ENCODE data around the gene SMAD2. TPM values are rescaled to one million over a fixed set of nuclear protein-coding genes. Genes with fewer than 3 reads are reported as not detected.

SMAD2 gene
- total and polyA plus RNA-seq, 2 of the 8 experiments (the other 6 are each of a cell fraction or from before 2014, with no cell fraction given): 28.4 to 124 TPM

- 11% methylated on average over 5 of the region's 5 CpGs; no CpG with 5 or more reads in 1 of the 2 experiments for WGBS, 2 experiments (ENCODE audit: extremely low coverage in 1 of 2, insufficient coverage in 1 of 2, insufficient read length in 1 of 2, insufficient replicate concordance in 2 of 2, low coverage in 1 of 2, low lambda C conversion rate in 2 of 2, missing lambda C conversion rate in 1 of 2)
- POLR2A ChIA-PET (ENCODE audit: partially characterized antibody): interaction anchor here (0.8 to 2.0 kb wide), 6 partner anchors 11 to 31 kb away, joined by 3 to 10 read pairs (median 5); partner anchors contain the start of gene SMAD2
- H3K4me1 ChIP-seq (replicated peaks in 1 of 4; ENCODE audit: control insufficient read depth in 3 of 4, insufficient read depth in 4 of 4, low read length in 3 of 4): peaks cover 3 to 27% (median 13%) of the 10 kb centered on the region in 4 experiments; a peak in 5 of 7 replicates
- TF ChIP-seq EGR1 (IDR thresholded peaks at IDR 0.05; ENCODE audit: borderline replicate concordance, low read depth, low read length) (no peak), RXRA (IDR thresholded peaks at IDR 0.05; ENCODE audit: insufficient read depth, low read depth, low read length) (no peak), NANOG (IDR thresholded peaks at IDR 0.05; ENCODE audit: insufficient read depth, low read depth, low read length, poor library complexity, severe bottlenecking) (no peak), HDAC2 (IDR thresholded peaks at IDR 0.05; ENCODE audit: borderline replicate concordance in 1 of 2, low read depth in 2 of 2, low read length in 2 of 2) (no peak), KDM1A (IDR thresholded peaks at IDR 0.05; ENCODE audit: borderline replicate concordance, low read length) (no peak), PHF8 (conservative IDR thresholded peaks at IDR 0.05; ENCODE audit: low read depth, low read length) (no peak), BACH1 (IDR thresholded peaks at IDR 0.05; ENCODE audit: low read length) (no peak), KDM4A (IDR thresholded peaks at IDR 0.05; ENCODE audit: low read depth, low read length, severe bottlenecking) (no peak), RAD21 (IDR thresholded peaks at IDR 0.05 in 1 of 2, conservative IDR thresholded peaks at IDR 0.05 in 1 of 2; ENCODE audit: low read depth in 2 of 2, low read length in 2 of 2) (peak; percentile 47 to 64), MAFK (IDR thresholded peaks at IDR 0.05; ENCODE audit: low read depth, low read length) (no peak), CHD1 (IDR thresholded peaks at IDR 0.05; ENCODE audit: low read depth, low read length) (no peak)
Observed at GRCh38 chr18:47899107-47899840, 31.2 kb downstream of the SMAD2 start.

More at GRCh38 chr18:47899107-47899840, 31.2 kb downstream of the SMAD2 start:
- H2AK5ac ChIP-seq (ENCODE audit: low read depth, low read length): no peak overlapping the region
- no peak overlapping the region for H2BK20ac ChIP-seq (ENCODE audit: low read length)
- no peak overlapping the region for H4K8ac ChIP-seq (ENCODE audit: extremely low read depth, insufficient read depth, low read length)
- no peak overlapping the region for H4K5ac ChIP-seq (ENCODE audit: insufficient read length, low read depth, low read length)
- H3K4ac ChIP-seq (replicated peaks; ENCODE audit: insufficient read length, low read depth, low read length): no peak overlapping the region
- H3K9me3 ChIP-seq (ENCODE audit: insufficient read depth in 2 of 2, low read depth in 1 of 2, low read length in 1 of 2): no peaks in the 10 kb centered on the region
- H4K91ac ChIP-seq (replicated peaks; ENCODE audit: insufficient read length, low read length): no peak overlapping the region
- no peak overlapping the region for H3K56ac ChIP-seq (replicated peaks; ENCODE audit: insufficient read length, low read depth, low read length)
- peaks cover 7% of the 10 kb centered on the region for H3K79me1 ChIP-seq (ENCODE audit: low read depth, low read length)
- no peaks in the 10 kb centered on the region for H3K23me2 ChIP-seq (ENCODE audit: low read depth, low read length)
- H2BK12ac ChIP-seq (ENCODE audit: low read depth, low read length): no peak overlapping the region
- no peak overlapping the region; the same call in 1 of the 2 replicates for H3K27ac ChIP-seq (ENCODE audit: low read depth, low read length)
- H3K14ac ChIP-seq (ENCODE audit: insufficient read length): no peak overlapping the region
- no peak overlapping the region for H2BK15ac ChIP-seq (ENCODE audit: low read length)
- peak; percentile 81 for FAIRE-seq
- H3K4me2 ChIP-seq (ENCODE audit: insufficient read depth in 1 of 2, low read depth in 2 of 2, low read length in 2 of 2): peak overlapping the region; percentile 25 to 52
- peaks cover 15 to 100% of the 10 kb centered on the region in 2 experiments for H3K79me2 ChIP-seq (ENCODE audit: control insufficient read depth in 1 of 2, insufficient read depth in 2 of 2, low read length in 2 of 2)
- H3K27me3 ChIP-seq (replicated peaks in 1 of 4; ENCODE audit: control insufficient read depth in 3 of 4, extremely low read depth in 1 of 4, insufficient read depth in 3 of 4, low read length in 3 of 4): no peaks in the 10 kb centered on the region
- H2BK5ac ChIP-seq (ENCODE audit: low read depth, low read length): no peak overlapping the region
- H3K4me3 ChIP-seq (ENCODE audit: extremely low read depth in 1 of 4, insufficient read depth in 2 of 4, low read depth in 3 of 4, low read length in 4 of 4): peak overlapping the region in 1 of 4 experiments; percentile 24; a peak in 2 of 8 replicates
- H2BK120ac ChIP-seq (replicated peaks; ENCODE audit: low read depth, low read length): no peak overlapping the region
- H3K36me3 ChIP-seq (ENCODE audit: control insufficient read depth in 2 of 4, insufficient read depth in 4 of 4, low read length in 3 of 4): peaks cover 0 to 14% (median 2%) of the 10 kb centered on the region in 4 experiments; a peak in 3 of 8 replicates
- H2AFZ ChIP-seq (ENCODE audit: low read length): no peak overlapping the region
- CTCF ChIA-PET (ENCODE audit: partially characterized antibody): interaction anchor here (0.6 to 5.3 kb wide), 24 partner anchors 9 to 146 kb away, joined by 3 to 35 read pairs (median 4); partner anchors contain the start of gene SMAD2
- 0 out of 7 replicates have a peak overlapping the region, but pooled peaks of 1 of the 4 experiments have one; percentile 16 for H3K9ac ChIP-seq (replicated peaks in 1 of 4; ENCODE audit: extremely low read depth in 1 of 4, low read depth in 3 of 4, low read length in 3 of 4)
- DNase-seq (ENCODE audit: low read depth in 1 of 2, low spot score in 2 of 2): no peak
- H3K18ac ChIP-seq (ENCODE audit: extremely low read depth, low read length): no peak overlapping the region
- no peak overlapping the region for H3K23ac ChIP-seq (ENCODE audit: insufficient read length)
- peaks cover 3 to 15% of the 10 kb centered on the region in 2 experiments for H4K20me1 ChIP-seq (replicated peaks in 1 of 2; ENCODE audit: control insufficient read depth in 1 of 2, insufficient read depth in 2 of 2, low read length in 2 of 2)
